ENCODE data around the gene CCL22.

CCL22 gene

DNA sequence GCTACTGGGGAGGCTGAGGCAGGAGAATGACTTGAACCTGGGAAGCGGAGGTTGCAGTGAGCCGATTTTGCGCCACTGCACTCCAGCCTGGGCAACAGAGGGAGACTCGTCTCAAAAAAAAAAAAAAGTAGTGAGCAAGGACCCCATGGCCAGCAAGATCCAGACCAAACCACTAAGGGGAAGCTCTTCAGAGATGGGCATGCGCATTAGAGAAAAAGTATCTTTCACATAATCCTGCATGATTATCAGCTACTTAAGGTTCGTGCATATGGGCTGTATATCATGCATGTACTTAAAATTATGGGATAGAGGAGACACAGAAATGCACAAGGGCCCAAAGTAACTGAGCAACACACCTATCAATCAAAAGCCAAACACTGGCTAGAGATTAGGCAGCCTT is 10.7 kb upstream of the CCL22 start:
- no peak for DNase-seq (ENCODE audit: low spot score)

DNA sequence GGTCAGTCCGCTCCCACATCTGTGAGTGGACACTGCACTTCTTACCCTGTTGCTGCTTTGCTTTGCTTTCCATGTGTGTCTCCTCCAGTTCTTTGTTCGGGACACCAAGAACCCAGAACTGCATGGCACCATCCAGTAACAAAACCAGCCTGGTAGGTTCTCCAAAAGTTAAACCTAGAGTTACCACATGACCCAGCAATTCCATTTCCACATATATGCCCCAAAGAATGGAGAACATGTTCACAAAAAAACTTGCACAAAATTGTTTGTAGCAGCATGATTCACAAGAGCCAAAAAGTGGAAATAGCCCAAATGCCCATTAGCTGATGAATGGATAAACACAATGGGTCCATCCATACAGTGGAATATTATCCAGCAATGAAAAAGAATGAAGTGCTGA is 10.3 kb upstream of the CCL22 start:
- no peak for DNase-seq (ENCODE audit: low spot score)

DNA sequence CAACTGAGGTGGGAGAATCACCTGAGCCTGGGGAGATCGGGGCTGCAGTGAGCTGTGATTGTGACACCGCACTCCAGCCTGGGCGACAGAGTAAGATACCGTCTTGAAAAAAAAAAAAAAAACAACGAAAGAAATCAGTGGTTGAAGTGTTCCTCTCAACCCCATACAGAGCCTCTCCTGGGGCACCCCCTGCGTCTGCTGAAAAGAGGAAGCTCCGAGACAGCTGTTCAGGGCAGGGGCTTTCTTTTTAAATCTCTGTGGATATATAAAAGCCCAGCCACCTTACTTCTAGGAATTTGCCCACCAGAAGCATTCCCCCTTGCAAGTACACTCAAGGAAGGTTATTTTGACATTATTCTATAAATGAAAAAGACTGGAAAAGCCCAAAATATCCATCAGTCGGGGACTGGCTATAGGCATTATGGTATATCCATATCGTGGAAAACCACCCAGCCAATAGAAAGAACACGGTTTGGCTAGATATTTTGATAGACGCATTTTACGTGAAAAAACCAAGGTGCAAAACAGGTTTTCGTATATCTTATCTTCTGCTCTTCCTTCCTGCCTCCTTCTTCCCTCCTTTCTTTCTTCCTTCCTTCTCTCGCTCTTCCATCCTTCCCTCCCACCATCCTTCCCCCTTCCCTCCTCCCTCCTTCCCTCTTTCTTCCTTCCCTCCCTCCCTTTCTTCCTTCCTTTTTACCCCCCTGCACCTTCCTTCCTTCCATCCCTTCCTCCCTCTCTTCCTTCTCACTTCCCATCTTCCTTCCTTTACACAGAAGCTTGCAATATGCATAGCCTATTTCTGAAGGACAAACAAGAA is 9.2 kb upstream of the CCL22 start:
- DNase-seq (ENCODE audit: low spot score): no peak

- no peak for DNase-seq (ENCODE audit: low spot score)
Measured at GRCh38 chr16:57352636-57353047, 5.9 kb upstream of the CCL22 start.

GRCh38 chr16:57354311-57354710 is 4.3 kb upstream of the CCL22 start:
- no peak for DNase-seq (ENCODE audit: low spot score)

GRCh38 chr16:57355898-57356414 is 2.6 kb upstream of the CCL22 start:
- DNase-seq (ENCODE audit: low spot score): no peak

- no peak for DNase-seq (ENCODE audit: low spot score)
Measured at GRCh38 chr16:57356547-57356946, 2.0 kb upstream of the CCL22 start.

- DNase-seq (ENCODE audit: low spot score): peak; percentile 4
Measured at GRCh38 chr16:57357330-57358085, 1.1 kb upstream of the CCL22 start.

DNA sequence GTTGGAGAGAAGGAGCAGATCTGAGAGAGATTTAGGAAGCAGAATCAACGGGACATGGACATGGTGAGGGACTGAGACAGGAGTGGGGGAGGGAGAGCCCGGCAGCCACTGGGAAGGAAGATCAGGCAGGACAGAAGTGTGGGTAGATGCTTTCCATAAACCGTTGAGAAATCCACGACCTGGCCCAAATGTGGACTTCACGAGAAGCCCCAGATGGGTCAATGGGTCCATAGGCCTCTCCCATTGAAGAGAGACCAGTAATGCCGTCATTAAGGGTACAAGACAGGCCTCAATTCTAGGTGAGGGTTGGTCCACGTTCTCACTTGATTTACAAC is 530 bp upstream of the CCL22 start:
- DNase-seq (ENCODE audit: low spot score): peak; percentile 6

- DNase-seq (ENCODE audit: low spot score): no peak
Measured at GRCh38 chr16:57360321-57360935, 1.8 kb downstream of the CCL22 start.

DNA sequence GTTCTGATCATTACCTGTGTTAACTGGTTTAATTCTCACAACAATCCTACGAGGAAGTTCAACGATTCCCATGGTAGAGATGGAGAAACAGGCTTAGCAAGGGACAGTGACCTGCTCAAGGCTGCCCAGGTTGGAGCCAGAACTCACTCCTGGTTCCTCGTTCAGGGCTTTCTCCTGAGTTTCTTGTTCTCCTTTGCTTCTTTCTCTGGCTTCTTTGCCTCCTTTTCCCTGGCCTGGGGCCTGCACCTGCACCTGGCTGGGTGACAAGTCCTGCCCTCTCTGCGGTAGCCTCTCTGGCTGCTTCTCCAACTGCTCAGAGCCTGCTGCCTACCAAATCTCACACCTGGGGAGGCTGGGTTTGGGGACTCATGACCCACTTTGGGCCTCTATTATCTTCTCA is 2.8 kb downstream of the CCL22 start:
- DNase-seq (ENCODE audit: low spot score): peak; percentile 4

DNA sequence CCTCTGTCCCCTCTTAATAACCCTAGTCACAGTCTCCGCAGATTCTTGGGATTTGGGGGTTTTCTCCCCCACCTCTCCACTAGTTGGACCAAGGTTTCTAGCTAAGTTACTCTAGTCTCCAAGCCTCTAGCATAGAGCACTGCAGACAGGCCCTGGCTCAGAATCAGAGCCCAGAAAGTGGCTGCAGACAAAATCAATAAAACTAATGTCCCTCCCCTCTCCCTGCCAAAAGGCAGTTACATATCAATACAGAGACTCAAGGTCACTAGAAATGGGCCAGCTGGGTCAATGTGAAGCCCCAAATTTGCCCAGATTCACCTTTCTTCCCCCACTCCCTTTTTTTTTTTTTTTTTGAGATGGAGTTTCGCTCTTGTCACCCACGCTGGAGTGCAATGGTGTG is 5.6 kb downstream of the CCL22 start:
- no peak for DNase-seq (ENCODE audit: low spot score)

DNA sequence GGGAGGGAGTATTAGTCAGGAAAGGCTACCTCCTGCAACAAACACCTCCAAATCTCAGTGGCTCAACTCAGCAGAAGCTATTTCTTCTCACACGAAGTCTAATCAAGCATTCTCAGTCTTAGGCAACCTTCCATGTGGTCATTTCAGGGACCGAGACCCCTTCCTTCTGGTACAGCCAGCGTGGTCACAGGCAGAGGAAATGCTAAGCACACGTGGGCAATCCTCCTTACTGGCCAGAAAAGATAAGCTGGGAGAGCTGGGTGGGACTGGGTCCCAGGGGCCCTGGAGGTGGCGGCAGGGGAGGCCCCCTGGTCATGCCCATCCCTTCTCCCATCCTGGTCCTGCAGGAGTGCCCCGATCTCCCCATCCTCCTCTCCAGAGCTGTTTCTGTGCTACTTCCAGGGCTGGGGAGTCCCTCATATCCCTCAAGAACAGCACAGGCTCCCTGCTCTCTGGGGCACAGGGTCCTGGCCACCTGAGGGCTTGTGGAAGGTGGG is 8.0 kb downstream of the CCL22 start:
- DNase-seq (ENCODE audit: low spot score): peak; percentile 3

DNA sequence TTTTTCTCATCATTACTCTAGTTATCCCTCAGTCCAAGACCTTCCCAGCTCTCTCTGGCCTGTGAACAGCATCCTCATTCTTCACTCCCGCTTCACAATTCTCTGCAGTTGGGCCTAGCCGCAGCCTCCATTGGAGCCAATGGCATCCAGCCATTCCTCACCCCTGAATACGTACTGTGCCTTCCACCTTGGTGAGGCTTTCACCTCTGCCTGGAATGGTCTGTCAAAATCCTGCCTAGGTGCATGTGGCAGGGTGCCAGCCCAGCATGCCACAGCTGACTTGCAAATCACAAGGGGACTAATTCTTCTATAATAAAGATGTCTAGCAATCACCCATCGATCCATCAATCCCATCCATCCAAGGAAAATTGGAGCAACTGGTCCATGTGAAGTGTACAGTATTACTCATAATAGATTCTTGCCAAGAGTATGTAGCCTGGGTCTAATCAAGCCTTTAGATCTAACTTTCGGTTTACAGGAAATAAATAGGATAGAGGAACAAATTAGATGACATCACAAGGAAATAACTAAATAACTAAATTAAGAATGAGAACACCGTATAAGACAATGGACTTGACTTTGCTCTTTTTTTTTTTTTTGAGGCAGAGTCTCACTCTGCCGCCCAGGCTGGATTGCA is 8.7 kb downstream of the CCL22 start:
- DNase-seq (ENCODE audit: low spot score): peak; percentile 45

GRCh38 chr16:57371494-57372371 is 13.2 kb downstream of the CCL22 start:
- DNase-seq (ENCODE audit: low spot score): peak; percentile 9

GRCh38 chr16:57372372-57373116 is 14.0 kb downstream of the CCL22 start, which contains the start of gene CX3CL1:
TSS of gene CX3CL1 (plus strand) at chr16:57372490. CDS start at chr16:57372569, 79 bp downstream.
- DNase-seq (ENCODE audit: low spot score): peak; percentile 77

GRCh38 chr16:57373117-57373947 is 14.7 kb downstream of the CCL22 start:
- peak; percentile 5 for DNase-seq (ENCODE audit: low spot score)

DNA sequence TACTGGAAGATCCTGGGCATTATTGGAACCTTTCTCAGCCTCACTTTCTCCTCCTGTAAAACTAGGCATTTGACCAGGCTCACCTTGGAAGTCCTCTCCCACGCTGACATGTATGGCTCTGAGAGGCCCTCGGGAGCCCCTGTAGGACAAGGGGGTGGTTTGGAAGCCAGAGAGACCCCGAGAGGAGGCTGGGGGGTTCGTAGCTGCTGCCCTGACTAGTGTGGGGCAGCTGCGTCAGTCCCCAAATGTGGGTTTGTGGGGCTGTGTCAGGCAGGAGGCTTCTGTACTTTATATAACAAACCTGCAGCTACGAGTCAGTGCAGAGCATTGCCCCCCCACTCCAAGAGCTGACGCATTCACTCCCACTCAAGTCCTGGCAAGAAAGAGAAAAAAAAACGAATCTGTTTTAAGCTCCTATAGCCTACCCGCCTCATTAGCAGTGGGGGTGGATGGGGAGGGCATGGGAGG is 15.5 kb downstream of the CCL22 start:
- DNase-seq (ENCODE audit: low spot score): peak; percentile 25

DNA sequence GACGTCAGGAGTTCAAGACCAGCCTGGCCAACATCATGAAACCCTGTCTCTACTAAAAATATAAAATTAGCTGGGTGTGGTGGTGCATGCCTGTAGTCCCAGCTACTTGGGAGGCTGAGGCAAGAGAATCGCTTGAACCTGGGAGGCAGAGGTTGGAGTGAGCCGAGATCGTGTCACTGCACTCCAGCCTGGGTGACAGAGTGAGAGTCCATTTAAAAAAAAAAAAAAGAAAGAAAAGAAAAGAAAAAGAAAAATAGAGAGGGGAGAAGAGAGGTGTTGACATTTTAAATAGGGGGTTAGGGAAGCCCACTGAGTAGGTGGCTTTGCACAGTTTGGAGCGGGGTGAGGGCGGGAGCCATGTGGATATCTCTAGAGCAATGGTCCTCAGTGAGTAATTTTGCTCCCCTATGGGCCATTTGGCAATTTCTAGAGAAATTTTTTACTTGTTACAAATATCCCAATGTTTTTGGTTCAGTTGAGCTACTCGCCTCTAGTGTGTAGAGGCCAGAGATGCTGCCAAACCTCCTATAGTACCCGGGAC is 16.4 kb downstream of the CCL22 start:
- peak; percentile 5 for DNase-seq (ENCODE audit: low spot score)
